ENCODE results near the gene CFAP57. TPM values are rescaled to one million over a fixed set of nuclear protein-coding genes. Genes with fewer than 3 reads are reported as not detected.

The CFAP57 gene
- total RNA-seq, 1 donor from 2014 or later: 0.24 TPM

- H3K4me3 Mint-ChIP-seq (ENCODE audit: unreplicated experiment): no peak overlapping the region
- peaks cover 5% of the 10 kb centered on the region for H3K27me3 Mint-ChIP-seq (ENCODE audit: unreplicated experiment)
- no peak overlapping the region for H3K27ac Mint-ChIP-seq (ENCODE audit: unreplicated experiment)
- DNase-seq (ENCODE audit: extremely low spot score, unreplicated experiment): no peak
- peaks cover 8% of the 10 kb centered on the region for H3K4me1 Mint-ChIP-seq (ENCODE audit: unreplicated experiment)
- TF ChIP-seq CTCF (IDR thresholded peaks at IDR 0.05): no peak
- no peaks in the 10 kb centered on the region for H3K36me3 Mint-ChIP-seq (ENCODE audit: unreplicated experiment)
- H3K9me3 Mint-ChIP-seq (ENCODE audit: unreplicated experiment): no peaks in the 10 kb centered on the region
Observed at GRCh38 chr1:43275826-43276620, 103.9 kb downstream of the CFAP57 start.

GRCh38 chr1:43276673-43277072 is 104.5 kb downstream of the CFAP57 start:
- H3K9me3 Mint-ChIP-seq (ENCODE audit: unreplicated experiment): no peaks in the 10 kb centered on the region
- H3K36me3 Mint-ChIP-seq (ENCODE audit: unreplicated experiment): no peaks in the 10 kb centered on the region
- H3K4me1 Mint-ChIP-seq (ENCODE audit: unreplicated experiment): peaks cover 6% of the 10 kb centered on the region
- DNase-seq (ENCODE audit: extremely low spot score, unreplicated experiment): no peak
- H3K27me3 Mint-ChIP-seq (ENCODE audit: unreplicated experiment): peaks cover 1% of the 10 kb centered on the region
- no peak overlapping the region for H3K27ac Mint-ChIP-seq (ENCODE audit: unreplicated experiment)
- no peak for TF ChIP-seq CTCF (IDR thresholded peaks at IDR 0.05)
- no peak overlapping the region for H3K4me3 Mint-ChIP-seq (ENCODE audit: unreplicated experiment)

- H3K27ac Mint-ChIP-seq (ENCODE audit: unreplicated experiment): no peak overlapping the region
Observed at GRCh38 chr1:43277116-43277876, 105.2 kb downstream of the CFAP57 start.

GRCh38 chr1:43279161-43279560 is 107.0 kb downstream of the CFAP57 start:
- no peak for TF ChIP-seq CTCF (IDR thresholded peaks at IDR 0.05)
- peaks cover 5% of the 10 kb centered on the region for H3K4me1 Mint-ChIP-seq (ENCODE audit: unreplicated experiment)
- H3K4me3 Mint-ChIP-seq (ENCODE audit: unreplicated experiment): no peak overlapping the region
- no peaks in the 10 kb centered on the region for H3K36me3 Mint-ChIP-seq (ENCODE audit: unreplicated experiment)
- H3K27ac Mint-ChIP-seq (ENCODE audit: unreplicated experiment): no peak overlapping the region
- no peaks in the 10 kb centered on the region for H3K9me3 Mint-ChIP-seq (ENCODE audit: unreplicated experiment)
- DNase-seq (ENCODE audit: extremely low spot score, unreplicated experiment): no peak
- no peaks in the 10 kb centered on the region for H3K27me3 Mint-ChIP-seq (ENCODE audit: unreplicated experiment)

More at GRCh38 chr1:43277116-43277876, 105.2 kb downstream of the CFAP57 start:
- H3K4me1 Mint-ChIP-seq (ENCODE audit: unreplicated experiment): peaks cover 6% of the 10 kb centered on the region
- no peaks in the 10 kb centered on the region for H3K9me3 Mint-ChIP-seq (ENCODE audit: unreplicated experiment)
- H3K36me3 Mint-ChIP-seq (ENCODE audit: unreplicated experiment): no peaks in the 10 kb centered on the region
- H3K27me3 Mint-ChIP-seq (ENCODE audit: unreplicated experiment): no peaks in the 10 kb centered on the region
- TF ChIP-seq CTCF (IDR thresholded peaks at IDR 0.05): no peak
- no peak for DNase-seq (ENCODE audit: extremely low spot score, unreplicated experiment)
- H3K4me3 Mint-ChIP-seq (ENCODE audit: unreplicated experiment): no peak overlapping the region

GRCh38 chr1:43279666-43280065 is 107.5 kb downstream of the CFAP57 start:
- TF ChIP-seq CTCF (IDR thresholded peaks at IDR 0.05): no peak
- H3K9me3 Mint-ChIP-seq (ENCODE audit: unreplicated experiment): no peaks in the 10 kb centered on the region
- no peaks in the 10 kb centered on the region for H3K36me3 Mint-ChIP-seq (ENCODE audit: unreplicated experiment)
- DNase-seq (ENCODE audit: extremely low spot score, unreplicated experiment): no peak
- peaks cover 1% of the 10 kb centered on the region for H3K4me1 Mint-ChIP-seq (ENCODE audit: unreplicated experiment)
- H3K4me3 Mint-ChIP-seq (ENCODE audit: unreplicated experiment): no peak overlapping the region
- no peaks in the 10 kb centered on the region for H3K27me3 Mint-ChIP-seq (ENCODE audit: unreplicated experiment)
- no peak overlapping the region for H3K27ac Mint-ChIP-seq (ENCODE audit: unreplicated experiment)

Data from osteocyte (in vitro differentiated cells).